DND-41 (cell line): Measurements from ENCODE around the gene SERGEF.

Source experiments
- ATAC-seq: fragments of 200-7000 bp; cut with Tn5 transposase; 3 replicates; pipeline ENCODE4 v1.9.1; 2021; ENCODE audit warnings: low read depth; ENCODE audit not compliant: insufficient read depth
- DNase-seq: peaks from one replicate; pipeline ENCODE4 v3.0.0-alpha.2; 2020
- H2AFZ ChIP-seq: 2 replicates; pipeline ENCODE4 v1.6.0; 2012; ENCODE audit warnings: low read depth, low read length
- H3K27ac ChIP-seq: 2 replicates; pipeline ENCODE4 v1.5.1; 2012; ENCODE audit warnings: low read length, inconsistent platforms
- H3K27me3 ChIP-seq: fragments of 200-600 bp; sonication (generic); 2 replicates; pipeline ENCODE4 v1.6.0; 2012; ENCODE audit warnings: low read length, mild to moderate bottlenecking, inconsistent platforms; ENCODE audit not compliant: insufficient read depth, poor library complexity
- H3K36me3 ChIP-seq: 2 replicates; pipeline ENCODE4 v1.5.1; 2012; ENCODE audit warnings: low read length, inconsistent platforms; ENCODE audit not compliant: insufficient read depth
- H3K4me1 ChIP-seq: 2 replicates; pipeline ENCODE4 v1.5.1; 2012; ENCODE audit warnings: mild to moderate bottlenecking, low read length; ENCODE audit not compliant: insufficient read depth
- H3K4me2 ChIP-seq: 2 replicates; pipeline ENCODE4 v1.6.0; 2012; ENCODE audit warnings: mild to moderate bottlenecking, moderate library complexity, low read length, inconsistent platforms; ENCODE audit not compliant: insufficient read depth
- H3K4me3 ChIP-seq, 2 experiments: fragments of 200-600 bp in 1 of 2; shearing (Covaris generic) in 1 of 2; 2 replicates each; pipeline ENCODE4 v1.5.1; 2012 to 2016; ENCODE audit warnings: inconsistent platforms in 2 of 2, low read length in 2 of 2, mild to moderate bottlenecking in 2 of 2, low read depth in 1 of 2, moderate library complexity in 1 of 2
- H3K79me2 ChIP-seq: 2 replicates; pipeline ENCODE4 v1.6.0; 2012; ENCODE audit warnings: low read length, inconsistent platforms; ENCODE audit not compliant: insufficient read depth
- H3K9ac ChIP-seq: 2 replicates; pipeline ENCODE4 v1.6.0; 2012; ENCODE audit warnings: low read depth, mild to moderate bottlenecking, inconsistent platforms, low read length, moderate library complexity
- H3K9me3 ChIP-seq: 2 replicates; pipeline ENCODE4 v1.5.1; 2012; ENCODE audit warnings: low read length, moderate library complexity, mild to moderate bottlenecking, inconsistent platforms; ENCODE audit not compliant: insufficient read depth, severe bottlenecking
- H4K20me1 ChIP-seq: 2 replicates; pipeline ENCODE4 v1.6.0; 2012; ENCODE audit warnings: low read length; ENCODE audit not compliant: insufficient read depth
- CTCF ChIP-seq: IDR thresholded peaks from 2 replicates; pipeline ENCODE4 v1.5.1; 2012; ENCODE audit warnings: borderline replicate concordance, low read length, moderate library complexity, mild to moderate bottlenecking; ENCODE audit not compliant: poor library complexity, severe bottlenecking; ENCODE audit errors: extremely low read depth
- EZH2 ChIP-seq: IDR thresholded peaks from 3 replicates; pipeline ENCODE4 v1.6.1; 2012; ENCODE audit warnings: borderline replicate concordance, low read depth, mild to moderate bottlenecking, moderate library complexity, low read length, inconsistent platforms; ENCODE audit not compliant: severe bottlenecking

SERGEF gene

DNA sequence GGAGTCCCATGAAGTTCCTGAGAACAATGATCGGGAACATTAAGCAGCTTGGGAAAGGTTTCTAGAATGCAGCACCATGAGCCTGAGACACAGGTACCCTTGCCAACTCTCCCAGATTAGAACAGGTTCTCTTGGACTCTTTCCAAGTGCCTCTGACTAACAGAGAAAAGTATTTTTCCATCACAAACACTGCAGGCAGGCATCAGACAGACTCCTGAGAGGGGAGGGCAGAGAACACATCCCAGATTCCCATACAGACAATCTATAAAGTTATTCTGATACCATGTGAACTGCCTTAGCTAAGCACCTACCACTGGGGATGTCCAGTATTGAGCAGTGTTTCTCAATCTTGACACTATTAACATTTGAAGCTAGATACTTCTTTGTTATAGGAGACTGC lies 27.3 kb downstream of the SERGEF start:
- Histone ChIP-seq H3K4me2 (no peak overlapping the region), H3K27ac (no peak overlapping the region), H3K9me3 (no peaks in the 10 kb centered on the region), H3K9ac (no peak overlapping the region), H3K4me3 (no peak overlapping the region), H3K27me3 (no peaks in the 10 kb centered on the region), H2AFZ (no peak overlapping the region), H3K79me2 (no peaks in the 10 kb centered on the region), H3K4me1 (no peaks in the 10 kb centered on the region), H3K36me3 (peaks cover 49% of the 10 kb centered on the region), H4K20me1 (no peaks in the 10 kb centered on the region)
- no peak for DNase-seq
- no peak for ATAC-seq
- no peak for TF ChIP-seq EZH2
- TF ChIP-seq CTCF = no peak

DNA sequence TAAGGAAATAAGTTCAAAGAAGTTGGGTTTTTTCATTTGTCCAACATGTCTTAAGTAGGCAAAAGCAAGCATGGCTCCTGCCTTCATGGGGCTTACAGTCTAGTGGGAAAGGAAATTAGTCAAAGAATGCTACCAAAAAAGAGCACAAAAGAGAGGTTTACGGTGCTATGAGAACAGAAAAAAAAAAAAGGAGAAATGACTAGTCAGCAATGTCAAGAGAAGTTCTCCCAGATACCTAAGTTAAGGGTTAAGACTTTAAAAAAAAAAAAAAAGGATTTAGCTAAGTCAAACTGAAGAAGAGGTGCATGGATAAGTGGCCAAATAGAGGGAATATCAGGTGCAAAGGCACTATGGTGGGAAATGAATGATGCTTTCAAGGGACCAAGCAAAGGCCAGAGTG lies 29.3 kb downstream of the SERGEF start:
- Histone ChIP-seq H4K20me1 (no peaks in the 10 kb centered on the region), H3K4me3 (no peak overlapping the region), H3K4me1 (no peaks in the 10 kb centered on the region), H3K79me2 (no peaks in the 10 kb centered on the region), H3K36me3 (peaks cover 58% of the 10 kb centered on the region), H3K4me2 (no peak overlapping the region), H3K27me3 (no peaks in the 10 kb centered on the region), H3K9ac (no peak overlapping the region), H3K9me3 (no peaks in the 10 kb centered on the region), H3K27ac (no peak overlapping the region), H2AFZ (no peak overlapping the region)
- TF ChIP-seq EZH2 (no peak), CTCF (no peak)
- no peak for DNase-seq
- ATAC-seq = no peak

- DNase-seq (peak; percentile 42), ATAC-seq (peak; percentile 60)
- Histone ChIP-seq H3K4me1 (no peaks in the 10 kb centered on the region), H3K27ac (no peak overlapping the region), H3K36me3 (peaks cover 36% of the 10 kb centered on the region), H3K27me3 (no peaks in the 10 kb centered on the region), H3K4me3 (no peak overlapping the region), H3K9me3 (no peaks in the 10 kb centered on the region), H3K9ac (no peak overlapping the region), H4K20me1 (no peaks in the 10 kb centered on the region), H3K79me2 (no peaks in the 10 kb centered on the region), H2AFZ (no peak overlapping the region), H3K4me2 (no peak overlapping the region)
- TF ChIP-seq EZH2 = no peak
- TF ChIP-seq CTCF = peak; percentile 94
Measured at GRCh38 chr11:17979770-17980371, 33.0 kb downstream of the SERGEF start.
